Stimulated activated effector memory CD8-positive, alpha-beta T cell treated with anti-CD3 and anti-CD28 coated beads, Interleukin-12 subunit alpha, Interleukin-12 subunit beta, amount 100 ng/mL, for 72 hours (primary cell): ENCODE measurements around the gene CHMP1A.
A peak's percentile ranks its signal among the peaks of the same experiment; 100 is the strongest.
"Not testable (repeated sequence)": the region's sequence is repeated elsewhere in the genome, so short reads cannot be mapped to it uniquely, and the experiment has no call there.

ENCODE experiments used
- ATAC-seq: fragments of 150-1000 bp; cut with Tn5 transposase; 2 replicates; pipeline ENCODE4 v1.10.0; 2021
- DNase-seq, 2 donors: peaks; one replicate each; pipeline ENCODE4 v3.0.0; 2021 to 2022; ENCODE audit warnings: low spot score in 2 of 2
- H3K27ac Mint-ChIP-seq: one replicate; pipeline ENCODE4 v1.8.0; 2022; ENCODE audit warnings: mild to moderate bottlenecking, mixed read lengths
- H3K36me3 Mint-ChIP-seq: one replicate; pipeline ENCODE4 v1.8.0; 2022; ENCODE audit warnings: mild to moderate bottlenecking, mixed read lengths
- H3K4me1 Mint-ChIP-seq: one replicate; pipeline ENCODE4 v1.8.0; 2022; ENCODE audit warnings: mixed read lengths
- H3K4me3 Mint-ChIP-seq: one replicate; pipeline ENCODE4 v1.8.0; 2022; ENCODE audit warnings: mild to moderate bottlenecking, mixed read lengths
- H3K9me3 Mint-ChIP-seq: one replicate; pipeline ENCODE4 v1.8.0; 2022; ENCODE audit warnings: mixed read lengths

CHMP1A gene

GRCh38 chr16:89653656-89654295 is 3.7 kb downstream of the CHMP1A start:
- H3K27ac Mint-ChIP-seq, result peak overlapping the region; percentile 94
- ATAC-seq, result no peak
- peaks cover 24% of the 10 kb centered on the region for H3K4me1 Mint-ChIP-seq
- H3K36me3 Mint-ChIP-seq, result peaks cover 66% of the 10 kb centered on the region
- H3K9me3 Mint-ChIP-seq, result no peaks in the 10 kb centered on the region
- H3K4me3 Mint-ChIP-seq, result no peak overlapping the region
- no peak for DNase-seq

- Mint-ChIP-seq H3K4me3 (no peak overlapping the region), H3K4me1 (peaks cover 12% of the 10 kb centered on the region), H3K36me3 (peaks cover 81% of the 10 kb centered on the region), H3K9me3 (no peaks in the 10 kb centered on the region), H3K27ac (peak overlapping the region; percentile 26)
- ATAC-seq (peak; percentile 11), DNase-seq (no peak)
Observed at GRCh38 chr16:89651584-89651983, 5.9 kb downstream of the CHMP1A start.

GRCh38 chr16:89646906-89647305 is 10.6 kb downstream of the CHMP1A start:
- no peak for ATAC-seq
- no peak for DNase-seq
- no peaks in the 10 kb centered on the region for H3K4me1 Mint-ChIP-seq
- H3K9me3 Mint-ChIP-seq, result no peaks in the 10 kb centered on the region
- no peak overlapping the region for H3K4me3 Mint-ChIP-seq
- H3K27ac Mint-ChIP-seq, result peak overlapping the region; percentile 52
- peaks cover 63% of the 10 kb centered on the region for H3K36me3 Mint-ChIP-seq

- DNase-seq (no peak), ATAC-seq (no peak)
- H3K36me3 Mint-ChIP-seq, result peaks cover 63% of the 10 kb centered on the region
- H3K9me3 Mint-ChIP-seq, result no peaks in the 10 kb centered on the region
- no peaks in the 10 kb centered on the region for H3K4me1 Mint-ChIP-seq
- H3K27ac Mint-ChIP-seq, result no peak overlapping the region
- no peak overlapping the region for H3K4me3 Mint-ChIP-seq
Observed at GRCh38 chr16:89646270-89646669, 11.2 kb downstream of the CHMP1A start.

GRCh38 chr16:89645122-89645521 is 12.4 kb downstream of the CHMP1A start:
- peaks cover 10% of the 10 kb centered on the region for H3K4me1 Mint-ChIP-seq
- no peak for ATAC-seq
- no peak for DNase-seq
- H3K9me3 Mint-ChIP-seq, result no peaks in the 10 kb centered on the region
- peak overlapping the region; percentile 73 for H3K27ac Mint-ChIP-seq
- peaks cover 53% of the 10 kb centered on the region for H3K36me3 Mint-ChIP-seq
- H3K4me3 Mint-ChIP-seq, result no peak overlapping the region

- DNase-seq (no peak), ATAC-seq (no peak)
- Mint-ChIP-seq H3K9me3 (no peaks in the 10 kb centered on the region), H3K4me1 (peaks cover 10% of the 10 kb centered on the region), H3K27ac (peak overlapping the region; percentile 61), H3K4me3 (no peak overlapping the region), H3K36me3 (peaks cover 40% of the 10 kb centered on the region)
Observed at GRCh38 chr16:89643769-89644300, 13.7 kb downstream of the CHMP1A start.

GRCh38 chr16:89642574-89642973 is 14.9 kb downstream of the CHMP1A start:
- no peak for ATAC-seq
- Mint-ChIP-seq H3K4me1 (peaks cover 10% of the 10 kb centered on the region), H3K4me3 (no peak overlapping the region), H3K36me3 (peaks cover 34% of the 10 kb centered on the region), H3K9me3 (no peaks in the 10 kb centered on the region), H3K27ac (no peak overlapping the region)
- no peak for DNase-seq

- Mint-ChIP-seq H3K9me3 (no peaks in the 10 kb centered on the region), H3K27ac (no peak overlapping the region), H3K4me1 (peaks cover 10% of the 10 kb centered on the region), H3K36me3 (peaks cover 24% of the 10 kb centered on the region), H3K4me3 (peak overlapping the region; percentile 54)
- ATAC-seq (no peak), DNase-seq (no peak)
Observed at GRCh38 chr16:89641458-89642119, 15.9 kb downstream of the CHMP1A start.

GRCh38 chr16:89639385-89639784 is 18.1 kb downstream of the CHMP1A start:
- H3K36me3 Mint-ChIP-seq, result peaks cover 2% of the 10 kb centered on the region
- no peak overlapping the region for H3K4me3 Mint-ChIP-seq
- H3K9me3 Mint-ChIP-seq, result no peaks in the 10 kb centered on the region
- H3K4me1 Mint-ChIP-seq, result peaks cover 10% of the 10 kb centered on the region
- ATAC-seq (no peak), DNase-seq (no peak)
- no peak overlapping the region for H3K27ac Mint-ChIP-seq

- Mint-ChIP-seq H3K4me1 (peaks cover 10% of the 10 kb centered on the region), H3K9me3 (no peaks in the 10 kb centered on the region), H3K27ac (no peak overlapping the region), H3K36me3 (no peaks in the 10 kb centered on the region), H3K4me3 (no peak overlapping the region)
- ATAC-seq (no peak), DNase-seq (no peak)
Observed at GRCh38 chr16:89638455-89638854, 19.1 kb downstream of the CHMP1A start.

GRCh38 chr16:89637379-89637778 is 20.1 kb downstream of the CHMP1A start:
- DNase-seq (no peak), ATAC-seq (no peak)
- Mint-ChIP-seq H3K4me1 (peaks cover 10% of the 10 kb centered on the region), H3K9me3 (no peaks in the 10 kb centered on the region), H3K27ac (no peak overlapping the region), H3K36me3 (no peaks in the 10 kb centered on the region), H3K4me3 (no peak overlapping the region)

- Mint-ChIP-seq H3K4me1 (peaks cover 10% of the 10 kb centered on the region), H3K27ac (no peak overlapping the region), H3K36me3 (no peaks in the 10 kb centered on the region), H3K4me3 (no peak overlapping the region), H3K9me3 (no peaks in the 10 kb centered on the region)
- ATAC-seq (no peak), DNase-seq (no peak)
Observed at GRCh38 chr16:89636663-89637062, 20.8 kb downstream of the CHMP1A start.

- peak overlapping the region; percentile 71 for H3K27ac Mint-ChIP-seq
Observed at GRCh38 chr16:89634463-89635385, 22.8 kb downstream of the CHMP1A start.

GRCh38 chr16:89633064-89633631 is 24.4 kb downstream of the CHMP1A start:
- no peak overlapping the region for H3K27ac Mint-ChIP-seq
- DNase-seq, result no peak

More at GRCh38 chr16:89634463-89635385, 22.8 kb downstream of the CHMP1A start:
- not testable (repeated sequence) for H3K36me3 Mint-ChIP-seq, DNase-seq, H3K9me3 Mint-ChIP-seq, ATAC-seq, H3K4me3 Mint-ChIP-seq, H3K4me1 Mint-ChIP-seq

More at GRCh38 chr16:89633064-89633631, 24.4 kb downstream of the CHMP1A start:
- no peak for ATAC-seq
- Mint-ChIP-seq H3K36me3 (no peaks in the 10 kb centered on the region), H3K4me3 (no peak overlapping the region), H3K4me1 (no peaks in the 10 kb centered on the region), H3K9me3 (no peaks in the 10 kb centered on the region)
